ENCODE data around the gene KRT7. TPM values are rescaled to one million over a fixed set of nuclear protein-coding genes. Genes with fewer than 3 reads are reported as not detected.

The KRT7 gene
- total and polyA plus RNA-seq, 9 of the 15 experiments (the other 6 are each of a cell fraction or from before 2014, with no cell fraction given): 1.4 TPM; not detected in 8

GRCh38 chr12:52210925-52211650 lies 22.0 kb upstream of the KRT7 start:
- no peaks in the 10 kb centered on the region for H3K79me2 ChIP-seq (ENCODE audit: control insufficient read depth, insufficient read depth, low read length)
- peaks cover 4% of the 10 kb centered on the region for H3K9me1 ChIP-seq (ENCODE audit: control insufficient read depth, insufficient read depth, low read length)
- FAIRE-seq (no peak), ATAC-seq (no peak), DNase-seq (ENCODE audit: extremely low read depth in 1 of 4, low spot score in 3 of 4) (no peak)
- POLR2A ChIA-PET: interaction anchor here (0.6 to 0.8 kb wide), 3 partner anchors 17 to 237 kb away, joined by 3 read pairs; no protein-coding TSS in a partner anchor
- CTCF ChIA-PET (ENCODE audit: low intra/inter-chr PET ratio): no interaction called here
- in situ Hi-C loops (cut with MboI) (no loop called here), intact Hi-C loops (cut with micrococcal nuclease) (no loop called here)
- H2AFZ ChIP-seq (ENCODE audit: low read depth, low read length): no peak overlapping the region
- no peaks in the 10 kb centered on the region; a peak in 1 of 5 replicates for H3K4me1 ChIP-seq (replicated peaks in 1 of 2; ENCODE audit: control insufficient read depth in 2 of 2, insufficient read depth in 2 of 2, low read length in 2 of 2)
- no peak overlapping the region for H3K27ac ChIP-seq (ENCODE audit: extremely low read depth, low read depth, low read length)
- no peaks in the 10 kb centered on the region for H3K36me3 ChIP-seq (ENCODE audit: control insufficient read depth, insufficient read depth, low read length)
- BruUV-seq (replicated peaks): no TSS peak
- H3K9ac ChIP-seq (ENCODE audit: insufficient read depth in 1 of 2, low read depth in 2 of 2, low read length in 2 of 2): no peak overlapping the region
- peaks cover 12 to 47% of the 10 kb centered on the region in 2 experiments; a peak in 4 of 5 replicates for H3K27me3 ChIP-seq (ENCODE audit: control insufficient read depth in 2 of 2, insufficient read depth in 2 of 2, low read length in 2 of 2)
- peaks cover 23% of the 10 kb centered on the region for H4K20me1 ChIP-seq (replicated peaks; ENCODE audit: control insufficient read depth, insufficient read depth, low read length)
- no peak overlapping the region for H3K4me2 ChIP-seq (ENCODE audit: insufficient read depth, low read length)
- no peaks in the 10 kb centered on the region for H3K9me3 ChIP-seq (replicated peaks; ENCODE audit: control insufficient read depth, insufficient read depth, low read depth, low read length)
- 0% methylated on average over 10 of the region's 10 CpGs for WGBS (ENCODE audit: insufficient coverage, low coverage, missing lambda C conversion rate)
- H3K4me3 ChIP-seq: no peak overlapping the region
- no peak for TF ChIP-seq ZFPM2 (CRISPR knock-in tag; IDR thresholded peaks at IDR 0.05)
- TF ChIP-seq DDX20 (tag; IDR thresholded peaks at IDR 0.05; ENCODE audit: low read depth): no peak
- no peak for TF ChIP-seq ZBTB43 (CRISPR knock-in tag; IDR thresholded peaks at IDR 0.05)
- no peak for TF ChIP-seq CEBPZ (IDR thresholded peaks at IDR 0.05; ENCODE audit: borderline replicate concordance, low read depth, low read length)
- TF ChIP-seq BHLHE40 (IDR thresholded peaks at IDR 0.05; ENCODE audit: low read length): no peak
- TF ChIP-seq SMAD4 (CRISPR knock-in tag; conservative IDR thresholded peaks at IDR 0.05): no peak
- TF ChIP-seq ZBTB9 (CRISPR knock-in tag; IDR thresholded peaks at IDR 0.05): no peak
- no peak for TF ChIP-seq RUNX1 (IDR thresholded peaks at IDR 0.05; ENCODE audit: low read depth)
- TF ChIP-seq ESRRA (IDR thresholded peaks at IDR 0.05; ENCODE audit: borderline replicate concordance, low read depth): no peak
- no peak for TF ChIP-seq KLF10 (CRISPR knock-in tag; IDR thresholded peaks at IDR 0.05)
- TF ChIP-seq ZNF589 (CRISPR knock-in tag; IDR thresholded peaks at IDR 0.05; ENCODE audit: low read depth): no peak
- no peak for TF ChIP-seq TSHZ1 (CRISPR knock-in tag; IDR thresholded peaks at IDR 0.05)

Measured in K562 (cell line).